ENCODE measurements around the gene NLRP6. TPM values are rescaled to one million over a fixed set of nuclear protein-coding genes. Genes with fewer than 3 reads are reported as not detected.
"Not testable (repeated sequence)": the region's sequence is repeated elsewhere in the genome, so short reads cannot be mapped to it uniquely, and the experiment has no call there.

Gene NLRP6
- total and polyA plus RNA-seq, 7 experiments from 2014 or later: 5.4 to 24.7 (median 13.8) TPM

- H3K36me3 ChIP-seq (ENCODE audit: control insufficient read depth in 2 of 3, insufficient read depth in 3 of 3, low read length in 3 of 3): peaks cover 0 to 19% (median 8%) of the 10 kb centered on the region in 3 experiments
- no peaks in the 10 kb centered on the region for H3K9me3 ChIP-seq (ENCODE audit: control insufficient read depth in 2 of 3, low read length in 3 of 3)
- H3K27ac ChIP-seq (ENCODE audit: low read depth, low read length): peak overlapping the region; percentile 95
- DNase-seq (peak in 1 of 9 donors; percentile 68), ATAC-seq (no peak)
- Mint-ChIP-seq H3K27ac (peak overlapping the region; percentile 88 to 98 (median 95)), H3K4me3 (peak overlapping the region; percentile 85 to 98 (median 93)), H3K36me3 (peaks cover 0 to 48% (median 19%) of the 10 kb centered on the region in 5 donors), H3K9me3 (no peaks in the 10 kb centered on the region), H3K4me1 (peaks cover 24 to 48% (median 36%) of the 10 kb centered on the region in 7 donors), H3K27me3 (peaks cover 0 to 3% (median 0%) of the 10 kb centered on the region in 5 donors)
- CTCF ChIA-PET: interaction anchor here (1.3 to 3.5 kb wide), 10 partner anchors 8 to 131 kb away, joined by 3 to 36 read pairs (median 6); partner anchors contain the start of gene IFITM2
- intact Hi-C loops (cut with micrococcal nuclease): no loop called here
- POLR2A ChIA-PET: interaction anchor here (0.6 to 6.9 kb wide), 25 partner anchors 8 to 110 kb away, joined by 3 to 54 read pairs (median 6); partner anchors contain the start of genes BET1L, NLRP6, PGGHG and PSMD13
- no peaks in the 10 kb centered on the region for H3K27me3 ChIP-seq (ENCODE audit: control insufficient read depth in 2 of 2, insufficient read depth in 2 of 2, low read length in 2 of 2)
- peaks cover 13 to 26% of the 10 kb centered on the region in 2 donors for H3K4me1 ChIP-seq (ENCODE audit: control insufficient read depth in 2 of 2, insufficient read depth in 2 of 2, low read length in 2 of 2)
- H3K4me3 ChIP-seq (ENCODE audit: low read length): peak overlapping the region; percentile 71
These were observed 38.7 kb downstream of the NLRP6 start for GRCh38 chr11:316891-317301.

DNA sequence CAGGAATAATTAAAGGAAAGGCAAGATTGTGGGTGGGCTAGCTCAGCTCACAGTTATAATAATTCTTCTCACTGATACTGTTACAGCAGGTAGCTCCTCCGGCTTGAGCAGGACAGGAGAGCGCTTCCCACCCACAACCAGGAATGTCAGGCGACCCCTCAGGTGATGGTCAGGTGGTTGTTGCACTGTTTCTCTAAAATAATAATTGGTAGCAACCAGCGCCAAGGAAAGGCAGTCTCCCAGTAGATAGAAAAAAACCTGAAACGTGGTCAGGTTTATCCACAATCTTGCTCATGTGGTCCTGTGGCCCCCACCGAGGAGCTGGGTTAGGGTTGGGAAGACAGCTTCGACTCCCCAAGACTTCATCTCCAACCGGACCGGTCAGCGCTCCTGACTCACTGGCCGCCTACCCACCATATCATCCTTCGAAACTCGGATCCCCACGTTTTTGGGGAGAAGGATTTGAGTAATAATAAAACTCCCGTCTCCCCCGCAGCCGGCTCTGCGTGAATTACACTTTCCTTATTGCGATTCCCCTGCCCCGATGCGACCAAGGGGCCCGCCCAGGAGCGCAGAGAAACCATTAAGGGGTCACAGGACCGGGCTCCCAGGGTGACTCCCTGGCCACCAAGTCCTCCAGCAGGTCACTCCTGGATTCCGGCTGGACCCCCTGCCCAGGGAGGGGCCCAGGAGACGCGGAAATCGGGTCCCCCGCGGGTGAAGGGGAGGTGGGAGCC is 39.6 kb downstream of the NLRP6 start:
- peaks cover 0 to 19% (median 8%) of the 10 kb centered on the region in 3 experiments for H3K36me3 ChIP-seq (ENCODE audit: control insufficient read depth in 2 of 3, insufficient read depth in 3 of 3, low read length in 3 of 3)
- ChIA-PET CTCF (interaction anchor here (1.3 to 3.5 kb wide), 10 partner anchors 9 to 130 kb away, joined by 3 to 36 read pairs (median 6); partner anchors contain the start of gene IFITM2), POLR2A (interaction anchor here (0.6 to 6.9 kb wide), 23 partner anchors 8 to 111 kb away, joined by 3 to 54 read pairs (median 6); partner anchors contain the start of genes BET1L, NLRP6, PGGHG and PSMD13)
- H3K27me3 ChIP-seq (ENCODE audit: control insufficient read depth in 2 of 2, insufficient read depth in 2 of 2, low read length in 2 of 2); H3K27me3 Mint-ChIP-seq; ATAC-seq; H3K9me3 Mint-ChIP-seq; intact Hi-C loops (cut with micrococcal nuclease); H3K9me3 ChIP-seq (ENCODE audit: control insufficient read depth in 2 of 3, low read length in 3 of 3): not testable (repeated sequence)
- H3K27ac ChIP-seq (ENCODE audit: low read depth, low read length): peak overlapping the region; percentile 95
- peak overlapping the region; percentile 88 to 98 (median 95) for H3K27ac Mint-ChIP-seq
- H3K4me3 Mint-ChIP-seq: peak overlapping the region; percentile 85 to 98 (median 93)
- H3K4me1 Mint-ChIP-seq: peaks cover 20 to 39% (median 32%) of the 10 kb centered on the region in 7 donors
- peaks cover 0 to 47% (median 19%) of the 10 kb centered on the region in 5 donors for H3K36me3 Mint-ChIP-seq
- H3K4me1 ChIP-seq (ENCODE audit: control insufficient read depth in 2 of 2, insufficient read depth in 2 of 2, low read length in 2 of 2): peaks cover 4 to 17% of the 10 kb centered on the region in 2 donors
- DNase-seq: peak in 2 of 9 donors; percentile 7 to 55
- peak overlapping the region; percentile 71 for H3K4me3 ChIP-seq (ENCODE audit: low read length)

- Mint-ChIP-seq H3K36me3 (peaks cover 0 to 42% (median 19%) of the 10 kb centered on the region in 5 donors), H3K27ac (peak overlapping the region in 1 of 9 donors; percentile 96), H3K4me1 (peaks cover 20 to 35% (median 29%) of the 10 kb centered on the region in 7 donors), H3K4me3 (peak overlapping the region in 5 of 10 donors; percentile 84 to 98 (median 94))
- ChIA-PET CTCF (interaction anchor here (1.4 to 3.5 kb wide), 4 partner anchors 10 to 37 kb away, joined by 3 to 36 read pairs (median 5); no protein-coding TSS in a partner anchor), POLR2A (interaction anchor here (0.6 to 4.5 kb wide), 12 partner anchors 8 to 111 kb away, joined by 3 to 41 read pairs (median 14); partner anchors contain the start of genes BET1L, PGGHG, PSMD13 and RIC8A)
- H3K27me3 Mint-ChIP-seq; H3K9me3 Mint-ChIP-seq; intact Hi-C loops (cut with micrococcal nuclease); H3K4me1 ChIP-seq (ENCODE audit: control insufficient read depth in 2 of 2, insufficient read depth in 2 of 2, low read length in 2 of 2); H3K27me3 ChIP-seq (ENCODE audit: control insufficient read depth in 2 of 2, insufficient read depth in 2 of 2, low read length in 2 of 2); H3K9me3 ChIP-seq (ENCODE audit: control insufficient read depth in 2 of 3, low read length in 3 of 3); DNase-seq: not testable (repeated sequence)
- Histone ChIP-seq H3K4me3 (ENCODE audit: low read length) (peak overlapping the region; percentile 37), H3K36me3 (ENCODE audit: control insufficient read depth in 2 of 3, insufficient read depth in 3 of 3, low read length in 3 of 3) (peaks cover 0 to 19% (median 8%) of the 10 kb centered on the region in 3 experiments), H3K27ac (ENCODE audit: low read depth, low read length) (peak overlapping the region; percentile 87)
- peak; percentile 71 for ATAC-seq
These were observed 40.4 kb downstream of the NLRP6 start for GRCh38 chr11:318405-319120.

DNA sequence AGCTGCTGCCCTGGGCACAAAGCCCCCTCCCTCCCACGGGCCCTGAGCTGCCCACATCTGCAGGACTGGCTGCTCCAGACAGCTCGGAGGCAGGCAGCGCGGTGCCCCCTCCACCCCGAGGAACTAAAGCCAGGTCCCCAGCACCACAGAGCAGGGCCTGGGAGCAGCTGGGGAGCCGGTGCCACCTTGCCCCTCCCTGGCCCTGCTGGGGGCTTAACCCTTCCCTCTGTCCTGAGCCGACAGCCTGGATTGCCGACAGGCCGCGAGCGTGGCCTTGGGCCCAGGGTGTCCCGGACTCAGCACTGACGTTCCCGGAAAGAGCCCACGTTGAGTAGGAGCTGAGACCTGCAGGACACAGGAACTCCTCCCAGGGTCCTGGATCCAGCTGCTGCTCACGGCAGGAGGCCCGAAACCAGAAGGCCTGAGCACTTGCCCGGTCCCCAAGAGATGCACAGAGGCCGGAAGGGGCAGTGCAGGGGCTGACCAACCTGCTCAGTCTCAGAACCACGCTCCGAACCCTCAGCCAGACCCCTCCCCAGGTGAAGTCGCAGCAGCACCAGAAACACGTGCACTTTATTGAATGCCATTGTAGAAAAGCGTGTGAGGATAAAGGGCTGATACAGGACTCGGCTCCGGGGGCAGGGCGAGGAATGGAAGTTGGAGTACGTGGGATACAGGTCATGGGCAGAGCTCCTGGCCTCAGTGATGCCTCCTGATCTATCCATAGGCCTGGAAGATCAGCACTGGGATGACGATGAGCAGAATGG is 41.1 kb downstream of the NLRP6 start:
- H3K9me3 Mint-ChIP-seq; H3K27me3 ChIP-seq (ENCODE audit: control insufficient read depth in 2 of 2, insufficient read depth in 2 of 2, low read length in 2 of 2); intact Hi-C loops (cut with micrococcal nuclease); H3K4me1 ChIP-seq (ENCODE audit: control insufficient read depth in 2 of 2, insufficient read depth in 2 of 2, low read length in 2 of 2); CTCF ChIA-PET; H3K9me3 ChIP-seq (ENCODE audit: control insufficient read depth in 2 of 3, low read length in 3 of 3); H3K27me3 Mint-ChIP-seq: not testable (repeated sequence)
- ATAC-seq (peak; percentile 11), DNase-seq (peak in 1 of 9 donors; percentile 50)
- Mint-ChIP-seq H3K4me1 (peaks cover 24 to 40% (median 31%) of the 10 kb centered on the region in 7 donors), H3K27ac (peak overlapping the region; percentile 88 to 99 (median 96)), H3K36me3 (peaks cover 0 to 35% (median 15%) of the 10 kb centered on the region in 5 donors), H3K4me3 (peak overlapping the region; percentile 84 to 98 (median 94))
- Histone ChIP-seq H3K36me3 (ENCODE audit: control insufficient read depth in 2 of 3, insufficient read depth in 3 of 3, low read length in 3 of 3) (peaks cover 0 to 19% (median 8%) of the 10 kb centered on the region in 3 experiments), H3K27ac (ENCODE audit: low read depth, low read length) (peak overlapping the region; percentile 87), H3K4me3 (ENCODE audit: low read length) (peak overlapping the region; percentile 43)
- POLR2A ChIA-PET: interaction anchor here (0.6 to 1.2 kb wide), 4 partner anchors 10 to 36 kb away, joined by 3 to 5 read pairs (median 4); no protein-coding TSS in a partner anchor

DNA sequence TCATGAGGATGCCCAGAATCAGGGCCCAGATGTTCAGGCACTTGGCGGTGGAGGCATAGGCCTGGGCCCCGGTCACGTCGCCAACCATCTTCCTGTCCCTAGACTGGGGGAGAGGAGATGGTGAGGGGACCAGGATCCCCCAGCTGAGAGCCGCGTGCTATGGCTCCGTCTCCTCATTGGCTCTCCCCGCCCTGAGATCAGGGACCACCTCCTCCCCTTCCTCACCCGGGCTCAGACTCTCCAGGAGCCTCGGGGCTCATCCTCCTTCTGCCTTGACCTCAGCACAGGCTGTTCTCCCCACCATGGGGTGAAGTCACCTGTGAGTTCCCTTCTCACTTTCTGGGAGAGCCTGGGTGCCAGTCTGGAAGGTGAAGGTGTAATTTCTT is 41.7 kb downstream of the NLRP6 start:
- Mint-ChIP-seq H3K36me3 (peaks cover 0 to 30% (median 13%) of the 10 kb centered on the region in 5 donors), H3K4me3 (peak overlapping the region; percentile 84 to 98 (median 94)), H3K27ac (peak overlapping the region; percentile 88 to 99 (median 96)), H3K4me1 (peaks cover 27 to 46% (median 36%) of the 10 kb centered on the region in 7 donors)
- H3K27ac ChIP-seq (ENCODE audit: low read depth, low read length): peak overlapping the region; percentile 87
- peaks cover 9 to 16% of the 10 kb centered on the region in 2 donors for H3K4me1 ChIP-seq (ENCODE audit: control insufficient read depth in 2 of 2, insufficient read depth in 2 of 2, low read length in 2 of 2)
- peaks cover 0 to 16% (median 8%) of the 10 kb centered on the region in 3 experiments for H3K36me3 ChIP-seq (ENCODE audit: control insufficient read depth in 2 of 3, insufficient read depth in 3 of 3, low read length in 3 of 3)
- not testable (repeated sequence) for ATAC-seq; H3K27me3 Mint-ChIP-seq; H3K9me3 ChIP-seq (ENCODE audit: control insufficient read depth in 2 of 3, low read length in 3 of 3); H3K9me3 Mint-ChIP-seq; DNase-seq; H3K27me3 ChIP-seq (ENCODE audit: control insufficient read depth in 2 of 2, insufficient read depth in 2 of 2, low read length in 2 of 2)
- peak overlapping the region; percentile 43 for H3K4me3 ChIP-seq (ENCODE audit: low read length)
- CTCF ChIA-PET: interaction anchor here (0.6 kb wide), 1 partner anchor 9 kb away, joined by 5 read pairs; no protein-coding TSS in a partner anchor
- POLR2A ChIA-PET: interaction anchor here (1.0 to 1.2 kb wide), 4 partner anchors 10 to 35 kb away, joined by 3 to 5 read pairs (median 4); no protein-coding TSS in a partner anchor
- intact Hi-C loops (cut with micrococcal nuclease): loop anchor here in 1 of 2 donors (1.0 kb wide), 1 partner anchor 13 kb away; the partner anchor contains the start of gene IFITM2
